ENCODE data around the gene KLHL17.

KLHL17 gene

GRCh38 chr1:960363-961131 lies at the start of gene KLHL17:
KLHL17 (plus strand) TSS chr1:960584; CDS start chr1:960694, 110 bp downstream.
- DNase-seq (ENCODE audit: low spot score), result peak; percentile 81

DNA sequence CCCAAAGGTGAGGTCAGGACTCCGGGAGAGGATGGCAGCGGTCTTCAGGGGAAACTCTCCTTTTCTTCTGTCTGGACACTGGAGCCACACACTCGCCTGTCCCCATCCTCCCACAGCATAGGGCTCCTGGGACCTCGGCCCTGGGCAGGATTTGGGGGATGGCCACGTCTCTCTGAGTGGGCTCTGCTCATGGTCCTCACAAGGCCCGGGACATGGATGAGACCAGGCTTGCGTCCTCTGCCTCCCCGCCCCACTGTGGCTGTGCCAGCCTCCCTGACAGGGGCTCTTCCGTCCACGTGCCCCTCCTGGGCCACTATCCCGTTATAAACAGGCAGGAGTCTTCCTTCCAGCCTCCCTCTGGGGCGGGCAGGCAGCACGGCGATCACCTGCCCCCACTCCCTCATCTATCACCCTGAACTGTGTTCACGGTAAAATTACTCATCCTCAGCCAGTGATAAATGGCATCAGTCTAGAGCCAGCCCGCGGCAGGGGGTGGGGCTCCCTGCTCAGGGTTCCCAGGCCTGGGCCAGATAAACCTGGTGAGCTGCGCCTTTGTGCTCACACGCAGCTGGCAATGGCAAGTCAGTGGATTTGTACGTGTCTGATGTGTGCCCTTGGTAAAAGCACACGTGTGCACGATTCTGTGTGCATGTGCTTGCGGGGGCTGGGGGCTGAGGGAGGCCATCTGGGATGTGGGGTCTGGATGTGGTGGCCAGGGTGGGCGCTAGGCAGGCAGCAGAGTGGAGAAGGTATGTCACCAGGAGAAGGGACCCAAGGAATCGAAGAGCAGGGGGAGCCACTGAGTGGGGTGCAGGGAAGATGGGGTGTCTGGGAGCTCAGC lies 49.3 kb upstream of the KLHL17 start:
- DNase-seq (ENCODE audit: low spot score), result no peak

DNA sequence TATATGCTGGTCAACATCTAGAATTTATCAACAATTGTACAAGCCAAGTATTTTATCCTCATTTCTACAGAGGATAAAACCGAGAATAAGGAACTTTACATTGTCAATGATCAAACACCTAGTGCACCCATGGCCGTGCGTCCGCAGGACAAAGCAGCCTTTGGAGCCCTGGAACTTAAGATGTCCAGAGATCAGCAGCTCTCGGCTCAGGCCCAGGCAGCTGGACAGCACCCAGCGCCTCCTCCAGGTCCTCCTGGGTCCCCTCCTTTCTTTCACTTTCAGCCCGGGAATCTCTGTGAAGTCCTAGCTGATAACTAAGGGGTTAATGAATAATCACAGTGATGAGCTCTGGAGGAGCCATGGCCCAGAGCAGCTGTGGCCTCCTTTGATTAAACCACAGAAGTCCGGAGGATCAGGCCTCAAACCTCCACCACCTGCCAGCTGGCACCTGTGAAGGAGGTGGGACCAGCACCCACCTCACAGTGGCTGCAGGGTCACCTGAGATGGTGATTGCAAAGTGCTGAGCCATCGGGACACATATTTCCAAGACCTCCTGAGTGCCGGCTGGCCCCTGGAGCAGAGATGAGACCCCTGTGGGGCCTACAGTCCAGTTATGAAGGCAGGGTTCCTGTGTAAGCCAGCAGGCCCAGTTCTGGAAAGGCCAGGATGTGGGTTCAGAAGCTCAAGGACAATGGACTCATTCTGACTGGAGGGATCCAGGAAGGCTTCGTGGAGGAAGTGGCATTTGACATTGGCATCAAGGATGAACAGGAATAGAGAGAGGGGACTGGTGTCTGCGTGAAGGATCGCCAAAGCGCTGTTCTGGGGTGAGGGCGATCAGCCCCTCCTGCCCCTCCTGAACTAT lies 48.3 kb upstream of the KLHL17 start:
- no peak for DNase-seq (ENCODE audit: low spot score)

DNA sequence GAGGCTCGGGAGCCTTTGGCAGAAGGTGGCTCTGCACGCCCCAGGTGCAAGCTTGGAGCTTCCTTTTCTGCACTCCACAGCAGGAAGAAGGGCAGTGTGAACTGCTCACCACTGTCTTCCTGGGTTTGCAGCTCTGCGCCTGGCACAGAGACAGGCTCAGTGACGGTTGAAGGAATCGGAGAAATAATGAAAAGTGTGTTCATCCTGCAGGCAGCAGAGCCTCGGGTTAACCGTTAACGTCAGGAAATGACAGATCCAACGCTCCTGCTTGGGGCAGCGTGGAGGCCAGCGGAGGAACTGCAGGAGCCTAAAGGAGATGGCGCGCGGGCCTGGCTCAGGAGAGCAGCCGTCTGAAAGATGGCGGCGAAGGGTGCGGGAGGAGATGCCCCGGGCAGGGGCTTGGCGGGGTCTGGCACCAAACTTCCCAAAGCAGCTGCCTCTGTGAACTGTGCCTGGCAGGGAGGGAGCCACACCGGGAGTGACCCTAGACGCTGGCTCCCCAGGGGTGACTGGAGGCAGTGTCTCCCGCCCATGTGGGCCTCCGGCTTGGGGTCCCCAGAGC lies 47.6 kb upstream of the KLHL17 start:
- no peak for DNase-seq (ENCODE audit: low spot score)

GRCh38 chr1:913491-914130 lies 46.8 kb upstream of the KLHL17 start:
- DNase-seq (ENCODE audit: low spot score), result no peak

GRCh38 chr1:914131-914890 lies 46.1 kb upstream of the KLHL17 start:
- no peak for DNase-seq (ENCODE audit: low spot score)

GRCh38 chr1:914891-915280 lies 45.5 kb upstream of the KLHL17 start:
- no peak for DNase-seq (ENCODE audit: low spot score)

GRCh38 chr1:915295-916172 lies 44.9 kb upstream of the KLHL17 start:
- DNase-seq (ENCODE audit: low spot score), result no peak

DNA sequence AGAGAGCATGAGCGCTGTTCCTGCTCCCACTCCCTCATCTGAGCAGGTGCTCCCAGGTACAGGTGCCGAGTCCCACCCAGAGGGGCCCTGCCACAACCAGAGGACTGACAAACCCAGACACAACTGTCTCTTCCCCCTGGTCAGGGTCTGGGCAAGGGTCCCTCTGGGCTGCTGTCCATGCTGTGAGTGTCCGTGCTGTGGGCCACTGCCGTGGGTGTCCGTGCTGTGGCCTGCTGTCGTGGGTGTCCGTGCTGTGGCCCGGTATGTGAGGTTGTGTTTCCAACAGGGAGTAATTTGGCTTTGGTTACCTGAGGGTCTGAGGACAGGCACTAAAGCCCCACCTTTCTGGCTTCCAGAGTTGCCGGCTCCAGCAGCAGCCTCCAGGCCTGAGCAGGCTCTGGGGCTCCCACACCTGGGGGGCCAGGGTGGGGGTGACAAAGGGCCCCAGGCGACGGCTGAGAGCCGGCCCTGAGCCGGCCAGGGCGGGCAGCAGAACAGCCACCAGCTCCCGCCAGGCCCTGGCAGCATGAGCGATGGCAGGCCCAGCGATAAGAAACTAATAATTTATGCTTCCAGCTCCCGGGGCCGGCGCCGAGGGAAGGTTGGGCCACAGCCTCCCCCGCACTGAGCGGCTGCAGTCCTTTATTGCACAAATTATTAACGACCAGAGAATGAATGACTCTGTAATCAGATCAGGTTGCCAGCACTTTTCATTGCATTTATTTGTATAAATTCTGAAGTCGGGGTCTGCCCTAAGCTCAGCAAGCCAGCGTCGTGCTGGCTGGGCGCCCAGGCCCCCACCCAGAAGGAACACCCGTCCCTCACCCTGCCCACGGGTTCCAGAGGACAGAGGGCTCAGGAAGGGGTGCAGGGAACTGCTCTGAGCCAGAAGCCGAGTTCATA lies 44.0 kb upstream of the KLHL17 start:
- no peak for DNase-seq (ENCODE audit: low spot score)

GRCh38 chr1:917076-917459 lies 43.3 kb upstream of the KLHL17 start:
- no peak for DNase-seq (ENCODE audit: low spot score)

GRCh38 chr1:917466-918091 lies 42.8 kb upstream of the KLHL17 start:
- DNase-seq (ENCODE audit: low spot score), result no peak

- DNase-seq (ENCODE audit: low spot score), result no peak
Observed at GRCh38 chr1:918353-918752, 42.0 kb upstream of the KLHL17 start.

- DNase-seq (ENCODE audit: low spot score), result no peak
Observed at GRCh38 chr1:918843-919242, 41.5 kb upstream of the KLHL17 start.

DNA sequence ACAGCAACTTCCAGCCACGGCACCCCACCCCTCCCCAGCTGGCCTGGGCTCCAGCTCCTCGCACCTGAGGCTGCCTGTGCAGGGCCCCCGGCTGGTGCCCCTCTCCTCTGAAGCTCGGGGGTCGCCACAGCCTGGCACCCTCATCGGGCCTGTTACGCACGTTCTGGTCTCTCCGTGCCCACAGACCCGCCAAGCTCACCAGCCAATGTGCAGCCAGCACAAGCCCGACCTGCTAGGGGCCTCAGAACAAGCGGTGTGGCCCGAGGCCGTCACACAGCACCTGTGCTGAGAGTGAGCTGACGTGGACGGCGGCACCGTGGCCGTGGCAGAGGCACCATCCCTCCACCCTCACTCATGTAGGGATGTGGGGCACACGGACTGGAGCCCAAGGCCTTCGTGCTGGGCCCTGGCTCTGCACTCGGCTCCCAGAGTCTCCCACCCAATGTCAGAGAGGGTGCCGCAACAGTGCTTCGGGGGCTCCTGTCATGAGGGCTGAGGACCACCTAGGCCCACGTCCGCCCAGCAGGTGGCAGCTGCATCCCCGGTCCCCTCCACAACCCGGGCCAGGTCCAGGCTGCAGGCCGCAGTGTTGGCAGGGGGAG lies 41.0 kb upstream of the KLHL17 start:
- no peak for DNase-seq (ENCODE audit: low spot score)

DNA sequence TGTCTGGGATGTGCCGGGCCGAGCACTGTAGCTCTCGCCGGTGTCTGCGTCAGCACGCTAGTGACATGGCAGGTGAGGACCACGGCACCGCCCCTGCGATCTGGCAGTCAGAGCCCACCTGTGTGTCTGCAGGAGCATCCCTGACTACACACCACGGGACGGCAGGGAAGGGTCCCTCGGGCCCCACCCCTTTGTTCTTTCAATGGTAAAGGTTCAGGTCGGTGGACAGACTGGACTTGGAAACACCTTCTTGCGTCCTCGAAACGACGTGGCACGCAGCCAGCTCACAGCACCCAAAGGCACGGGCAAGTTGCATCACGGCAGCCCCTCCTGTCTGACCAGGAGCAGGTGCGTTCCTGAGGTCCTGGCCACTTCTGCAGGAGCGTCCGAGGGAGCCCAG lies 40.4 kb upstream of the KLHL17 start:
- DNase-seq (ENCODE audit: low spot score), result no peak

GRCh38 chr1:920521-920920 lies 39.9 kb upstream of the KLHL17 start:
- no peak for DNase-seq (ENCODE audit: low spot score)

GRCh38 chr1:921011-921837 lies 39.2 kb upstream of the KLHL17 start:
- no peak for DNase-seq (ENCODE audit: low spot score)
